SU-DHL-6 (cell line): ENCODE measurements around the gene B4GALT5.

Experiments used
- CTCF ChIP-seq: fragments of 200-600 bp; sonication (generic); IDR thresholded peaks from one replicate; pipeline ENCODE4 v1.5.1; 2017; ENCODE audit warnings: antibody characterized with exemption, mild to moderate bottlenecking, low read length, moderate library complexity; ENCODE audit not compliant: insufficient read depth, poor library complexity, severe bottlenecking
- EZH2phosphoT487 ChIP-seq: fragments of 200-600 bp; sonication (generic), shearing (Covaris generic); conservative IDR thresholded peaks from 2 replicates; pipeline ENCODE4 v1.6.1; 2018; ENCODE audit warnings: mild to moderate bottlenecking, antibody characterized with exemption, low read length, moderate library complexity, mixed read lengths

- no peak for TF ChIP-seq CTCF
- no peak for TF ChIP-seq EZH2phosphoT487
Measured at GRCh38 chr20:49695830-49696229, 17.8 kb downstream of the B4GALT5 start.
